ENCODE measurements around the gene FBXO10.
A peak's percentile ranks its signal among the peaks of the same experiment; 100 is the strongest.

The FBXO10 gene

GRCh38 chr9:37592108-37592951 lies 16.1 kb upstream of the FBXO10 start, which contains the start of gene TOMM5:
TSS of gene TOMM5 (minus strand) at chr9:37592597. CDS start at chr9:37592532, 65 bp downstream.
- peak; percentile 7 to 62 for DNase-seq

- no peak for DNase-seq
These were observed 11.3 kb upstream of the FBXO10 start for GRCh38 chr9:37587521-37587920.

GRCh38 chr9:37583522-37584121 lies 7.4 kb upstream of the FBXO10 start:
- no peak for DNase-seq

- DNase-seq = no peak
These were observed 6.5 kb upstream of the FBXO10 start for GRCh38 chr9:37582548-37583157.

GRCh38 chr9:37575511-37575914 lies 667 bp downstream of the FBXO10 start:
- no peak for DNase-seq

GRCh38 chr9:37575001-37575400 lies 1.2 kb downstream of the FBXO10 start:
- DNase-seq = no peak

- no peak for DNase-seq
These were observed 1.9 kb downstream of the FBXO10 start for GRCh38 chr9:37574241-37574721.

- DNase-seq = no peak
These were observed 4.9 kb downstream of the FBXO10 start for GRCh38 chr9:37571282-37571681.

GRCh38 chr9:37566716-37567115 lies 9.5 kb downstream of the FBXO10 start:
- no peak for DNase-seq

- no peak for DNase-seq
These were observed 10.2 kb downstream of the FBXO10 start for GRCh38 chr9:37565661-37566618.

GRCh38 chr9:37564916-37565315 lies 11.3 kb downstream of the FBXO10 start:
- DNase-seq = no peak

GRCh38 chr9:37563806-37564513 lies 12.2 kb downstream of the FBXO10 start:
- DNase-seq = no peak

- no peak for DNase-seq
These were observed 13.4 kb downstream of the FBXO10 start for GRCh38 chr9:37562826-37563225.

GRCh38 chr9:37561682-37562081 lies 14.5 kb downstream of the FBXO10 start:
- no peak for DNase-seq

GRCh38 chr9:37559855-37560592 lies 16.2 kb downstream of the FBXO10 start:
- no peak for DNase-seq

GRCh38 chr9:37559125-37559524 lies 17.1 kb downstream of the FBXO10 start:
- no peak for DNase-seq

- no peak for DNase-seq
These were observed 20.4 kb downstream of the FBXO10 start for GRCh38 chr9:37555786-37556185.

GRCh38 chr9:37554318-37554717 lies 21.9 kb downstream of the FBXO10 start:
- DNase-seq = no peak

GRCh38 chr9:37551888-37552287 lies 24.3 kb downstream of the FBXO10 start:
- no peak for DNase-seq

GRCh38 chr9:37551468-37551867 lies 24.7 kb downstream of the FBXO10 start:
- no peak for DNase-seq

- DNase-seq = no peak
These were observed 25.4 kb downstream of the FBXO10 start for GRCh38 chr9:37550781-37551180.
